ENCODE measurements around the gene PIK3R5.

DNA sequence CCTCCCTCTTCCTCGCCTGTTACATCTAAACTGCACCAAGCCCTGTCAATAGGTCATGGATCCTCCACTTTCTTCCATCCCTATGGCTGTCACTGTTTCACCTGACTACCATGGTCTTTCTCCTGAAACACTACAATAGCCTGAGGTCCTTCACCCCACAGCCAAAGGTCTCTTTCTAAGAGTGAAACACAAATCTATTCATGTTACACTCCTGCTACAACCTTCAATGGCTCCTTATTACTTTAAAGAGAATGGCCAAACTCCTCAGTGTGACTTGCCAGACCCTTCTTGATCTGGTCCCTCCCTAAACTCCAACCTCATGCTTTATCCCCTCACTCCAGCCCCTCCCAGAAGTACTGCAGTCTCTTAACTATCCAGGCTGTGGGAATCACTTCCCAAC is 97.4 kb downstream of the PIK3R5 start:
- TF ChIP-seq POLR2A (IDR thresholded peaks at IDR 0.05), result no peak
- TF ChIP-seq, protein P1, sequence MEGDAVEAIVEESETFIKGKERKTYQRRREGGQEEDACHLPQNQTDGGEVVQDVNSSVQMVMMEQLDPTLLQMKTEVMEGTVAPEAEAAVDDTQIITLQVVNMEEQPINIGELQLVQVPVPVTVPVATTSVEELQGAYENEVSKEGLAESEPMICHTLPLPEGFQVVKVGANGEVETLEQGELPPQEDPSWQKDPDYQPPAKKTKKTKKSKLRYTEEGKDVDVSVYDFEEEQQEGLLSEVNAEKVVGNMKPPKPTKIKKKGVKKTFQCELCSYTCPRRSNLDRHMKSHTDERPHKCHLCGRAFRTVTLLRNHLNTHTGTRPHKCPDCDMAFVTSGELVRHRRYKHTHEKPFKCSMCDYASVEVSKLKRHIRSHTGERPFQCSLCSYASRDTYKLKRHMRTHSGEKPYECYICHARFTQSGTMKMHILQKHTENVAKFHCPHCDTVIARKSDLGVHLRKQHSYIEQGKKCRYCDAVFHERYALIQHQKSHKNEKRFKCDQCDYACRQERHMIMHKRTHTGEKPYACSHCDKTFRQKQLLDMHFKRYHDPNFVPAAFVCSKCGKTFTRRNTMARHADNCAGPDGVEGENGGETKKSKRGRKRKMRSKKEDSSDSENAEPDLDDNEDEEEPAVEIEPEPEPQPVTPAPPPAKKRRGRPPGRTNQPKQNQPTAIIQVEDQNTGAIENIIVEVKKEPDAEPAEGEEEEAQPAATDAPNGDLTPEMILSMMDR (IDR thresholded peaks at IDR 0.05), result no peak
